RKO (cell line): ENCODE results near the gene CYB5R3.
"Not testable (repeated sequence)": the region's sequence is repeated elsewhere in the genome, so short reads cannot be mapped to it uniquely, and the experiment has no call there.

Source experiments
- DNase-seq: peaks from one replicate; pipeline ENCODE4 v3.0.0-alpha.2; 2016; ENCODE audit warnings: low spot score

Gene CYB5R3

DNA sequence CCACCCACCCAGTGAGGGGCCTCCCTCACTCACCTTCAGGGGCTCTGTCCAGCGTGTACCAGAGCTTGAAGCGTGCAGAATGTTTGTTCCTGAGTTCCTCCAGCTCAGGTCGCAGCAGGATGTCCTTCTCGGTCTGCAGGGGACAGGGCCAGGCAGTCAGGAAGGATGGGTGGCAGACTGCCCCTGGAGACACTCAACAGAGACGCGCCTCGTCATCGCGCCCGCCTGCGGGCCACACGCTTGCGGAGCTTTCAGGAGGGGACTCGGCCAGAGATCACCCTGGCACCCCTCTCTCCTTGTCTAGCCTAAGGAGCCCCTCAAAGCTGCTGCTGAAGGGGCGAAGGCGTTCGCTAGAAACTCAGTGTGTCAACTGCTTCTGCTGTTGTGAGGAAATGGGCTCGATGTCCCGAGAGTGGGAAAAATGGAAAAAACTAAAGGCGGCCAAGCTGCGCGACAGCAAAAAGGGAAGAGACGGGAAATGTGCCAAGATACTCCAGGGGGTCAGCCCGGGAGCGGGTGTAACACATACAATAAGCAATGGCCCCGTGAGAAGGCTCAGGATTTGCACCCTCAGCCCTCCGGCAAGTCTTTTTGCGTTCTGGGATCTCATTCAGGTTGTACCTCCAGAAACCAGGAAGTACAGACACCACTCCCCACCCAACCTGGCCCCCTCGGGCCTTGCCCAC is 25.3 kb downstream of the CYB5R3 start:
- no peak for DNase-seq

GRCh38 chr22:42623301-42623751 is 25.9 kb downstream of the CYB5R3 start:
- no peak for DNase-seq

DNA sequence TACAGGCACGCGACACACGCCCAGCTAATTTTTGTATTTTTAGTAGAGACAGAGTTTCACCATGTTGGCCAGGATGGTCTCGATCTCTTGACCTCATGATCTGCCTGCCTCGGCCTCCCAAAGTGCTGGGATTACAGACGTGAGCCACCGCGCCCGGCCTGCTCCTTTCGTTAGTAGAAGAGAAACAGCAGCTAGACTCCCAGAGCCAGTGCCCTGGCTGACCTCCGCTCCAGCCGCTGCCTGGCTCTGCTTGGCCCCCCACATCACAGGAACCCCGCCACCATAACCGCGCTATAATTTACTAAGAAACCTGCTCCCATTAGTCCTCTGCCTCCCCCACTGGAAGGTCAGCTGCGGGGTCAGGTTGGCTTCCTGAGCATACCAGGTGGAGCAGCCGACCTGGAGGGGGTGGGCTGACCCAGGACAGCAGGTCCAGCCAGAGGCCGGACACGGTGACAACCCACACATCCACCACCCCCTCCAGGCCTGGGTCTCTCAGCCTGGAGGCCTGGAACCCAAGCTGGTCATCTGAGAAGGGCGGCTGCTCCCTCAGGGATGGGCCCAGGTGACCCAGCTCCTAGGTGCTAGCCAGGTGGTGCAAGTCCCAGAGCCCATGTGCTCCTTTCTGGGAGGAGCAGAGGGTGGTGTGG is 27.0 kb downstream of the CYB5R3 start:
- DNase-seq = no peak

- no peak for DNase-seq
Measured at GRCh38 chr22:42621505-42622002, 27.6 kb downstream of the CYB5R3 start.

DNA sequence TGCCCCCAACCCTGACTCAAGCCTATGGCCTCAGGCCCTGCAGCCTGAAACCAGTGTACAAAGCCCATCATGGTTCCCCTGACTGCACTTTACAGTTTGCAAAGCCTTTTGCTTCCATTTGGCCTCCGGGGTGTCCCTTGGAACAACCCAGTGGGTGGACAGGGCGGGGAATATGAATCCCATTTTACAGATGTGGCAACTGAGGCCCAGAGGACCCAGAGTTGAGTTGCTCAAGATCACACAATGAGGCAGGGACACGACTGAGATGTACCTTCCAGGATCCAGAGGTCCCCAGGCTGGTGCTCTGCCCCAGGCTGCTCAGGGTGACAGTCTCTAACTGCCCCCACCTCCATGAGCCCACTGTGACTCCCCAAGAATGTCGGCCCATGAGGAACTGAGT is 29.1 kb downstream of the CYB5R3 start:
- no peak for DNase-seq

DNA sequence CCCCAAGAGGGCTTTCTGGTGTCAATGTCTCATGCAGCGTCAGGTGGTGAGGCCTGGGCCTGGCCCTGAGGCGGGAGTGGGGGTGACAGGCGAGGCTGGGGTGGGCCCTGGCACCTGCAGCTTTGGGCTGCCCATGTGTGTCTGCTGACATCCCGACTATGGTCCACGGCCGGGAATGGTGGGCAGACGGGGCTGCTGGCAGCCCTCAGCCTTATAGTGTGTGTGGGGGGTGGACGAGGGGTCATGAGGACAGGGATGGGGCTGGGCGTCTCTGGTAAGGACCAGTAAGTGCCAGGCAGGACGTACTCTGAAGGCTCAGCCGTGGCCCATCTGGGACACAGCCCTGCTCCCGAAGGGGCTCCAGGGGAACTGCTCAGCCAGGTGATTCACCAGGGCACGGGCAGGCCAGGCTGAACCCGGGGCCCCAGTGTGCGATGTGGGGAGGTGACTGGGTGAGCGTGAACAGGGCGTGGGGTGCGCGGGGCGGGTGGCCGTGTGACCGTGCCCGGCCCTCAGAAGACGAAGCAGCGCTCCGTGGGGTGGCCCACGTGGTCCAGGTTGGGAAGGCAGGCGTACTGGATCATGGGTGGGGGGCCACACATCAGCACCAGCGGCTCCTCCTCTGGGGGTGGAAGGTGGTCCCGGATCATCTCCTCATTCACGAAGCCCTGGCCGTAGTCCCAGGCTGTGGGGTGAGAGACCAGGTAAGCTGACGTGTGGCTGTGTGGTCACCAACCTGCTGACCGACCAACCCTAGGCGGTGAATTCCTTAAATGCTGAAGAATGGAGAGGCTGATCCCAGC is 29.7 kb downstream of the CYB5R3 start:
- no peak for DNase-seq

- DNase-seq = no peak
Measured at GRCh38 chr22:42617155-42617983, 31.8 kb downstream of the CYB5R3 start.

- DNase-seq = not testable (repeated sequence)
Measured at GRCh38 chr22:42615860-42616175, 33.4 kb downstream of the CYB5R3 start.

GRCh38 chr22:42615092-42615859 is 33.9 kb downstream of the CYB5R3 start:
- peak; percentile 99 for DNase-seq

DNA sequence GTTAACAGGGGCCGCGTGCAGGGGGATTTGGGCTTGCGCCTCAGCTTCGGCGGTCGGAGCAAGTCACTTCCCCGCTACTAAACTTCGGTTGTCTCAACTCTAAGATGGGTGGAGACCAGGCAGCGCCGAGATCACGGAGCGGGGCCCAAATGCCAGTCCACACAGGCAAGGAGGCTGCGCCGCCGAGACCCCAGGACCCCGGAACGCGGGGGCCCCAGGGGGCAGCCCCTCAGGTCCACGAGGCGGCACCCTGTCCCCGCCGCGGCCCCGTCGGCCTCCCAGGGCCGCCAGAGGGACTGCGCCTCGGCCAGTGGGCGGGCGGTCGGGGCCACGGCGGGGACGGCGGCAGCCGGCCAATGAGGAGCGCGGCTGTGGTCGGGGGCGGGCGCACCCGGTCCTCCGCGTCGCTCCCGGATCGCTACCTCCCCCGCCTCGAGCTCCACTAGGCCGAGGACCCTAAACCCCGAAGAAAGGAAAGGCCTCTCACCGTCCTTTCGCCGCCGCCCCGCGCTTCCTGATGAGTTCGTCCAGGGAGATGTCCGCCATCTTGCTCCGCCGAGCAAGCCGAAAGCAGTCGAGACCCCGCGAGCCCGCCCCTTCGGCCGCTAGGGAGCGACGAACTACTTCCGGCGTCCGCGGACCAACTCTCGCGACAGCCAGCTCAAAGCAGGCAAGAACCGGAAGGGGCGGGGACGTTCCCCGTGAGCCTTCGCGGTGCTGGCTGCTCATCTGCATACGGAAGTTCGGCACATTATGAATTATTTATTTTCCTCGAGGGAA is 34.7 kb downstream of the CYB5R3 start, which contains the start of gene POLDIP3:
Gene POLDIP3 (minus strand): TSS at position 572 of the 780 bp plus-strand sequence. CDS start 26 bp downstream, at position 546.
- DNase-seq = peak; percentile 98

- DNase-seq = peak; percentile 62
Measured at GRCh38 chr22:42613872-42614301, 35.3 kb downstream of the CYB5R3 start.

DNA sequence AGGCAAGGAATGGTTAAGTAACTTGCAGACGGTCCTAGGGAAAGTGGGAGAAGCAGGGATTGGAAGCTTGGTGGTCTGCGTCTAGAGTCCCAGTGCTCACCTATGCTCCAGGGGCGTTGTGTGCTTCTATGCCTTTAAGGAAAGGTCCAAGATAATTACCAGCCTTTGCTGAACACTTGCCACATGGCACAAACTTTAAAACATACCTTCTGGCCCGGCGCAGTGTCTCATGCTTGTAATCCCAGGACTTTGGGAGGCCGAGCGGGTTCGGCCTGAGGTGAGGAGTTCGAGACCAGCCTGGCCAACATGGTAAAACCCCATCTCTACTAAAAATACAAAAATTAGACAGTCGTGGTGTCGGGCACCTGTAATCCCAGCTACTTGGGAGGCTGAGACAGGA is 36.9 kb downstream of the CYB5R3 start:
- DNase-seq = no peak

GRCh38 chr22:42611051-42611450 is 38.1 kb downstream of the CYB5R3 start:
- DNase-seq = peak; percentile 41

DNA sequence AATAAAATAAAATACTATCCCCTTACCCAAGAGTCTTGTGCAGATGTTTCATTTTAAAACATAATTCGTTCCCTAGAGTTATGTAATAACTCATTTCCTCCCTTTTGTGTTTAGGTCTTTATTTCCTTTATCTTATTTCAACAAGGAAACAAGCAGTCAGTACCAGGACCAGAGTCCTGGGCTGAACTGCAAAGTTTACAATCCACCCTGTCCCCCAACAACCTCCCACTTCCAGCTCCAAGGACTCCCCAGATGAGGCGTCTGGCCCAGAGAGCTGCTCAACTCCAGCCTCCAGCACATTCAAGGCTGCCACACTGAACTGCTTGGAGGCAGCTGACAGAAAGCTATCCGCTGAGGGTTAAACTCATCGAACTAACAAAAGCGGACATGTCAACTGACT is 39.0 kb downstream of the CYB5R3 start:
- DNase-seq = no peak

DNA sequence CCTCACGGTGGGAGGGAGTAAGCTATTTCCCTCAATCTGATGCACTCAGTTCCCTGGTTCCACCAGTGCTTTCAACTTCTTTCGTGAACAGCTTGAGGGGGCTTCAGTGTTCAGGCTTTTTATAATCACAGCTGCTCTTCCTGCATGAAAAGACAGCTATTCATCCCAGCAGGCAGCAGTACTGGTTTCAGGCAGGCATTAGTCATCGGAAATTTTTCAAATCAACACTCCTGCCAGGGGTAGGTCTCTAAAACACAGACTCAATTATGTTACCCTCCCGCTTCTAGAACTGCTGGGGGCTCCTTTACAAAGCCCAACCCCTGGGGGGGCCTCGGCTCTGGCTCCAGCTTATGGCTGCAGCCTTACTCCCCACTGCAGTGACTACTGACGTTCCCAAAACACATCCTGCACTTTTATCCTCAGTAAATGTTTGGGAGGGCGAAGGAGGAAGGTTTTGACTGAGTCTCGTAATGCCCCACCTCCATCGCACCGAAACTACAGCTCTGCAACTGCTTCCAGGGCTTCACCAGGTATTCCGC is 40.3 kb downstream of the CYB5R3 start:
- no peak for DNase-seq

GRCh38 chr22:42608136-42608822 is 40.9 kb downstream of the CYB5R3 start:
- no peak for DNase-seq

DNA sequence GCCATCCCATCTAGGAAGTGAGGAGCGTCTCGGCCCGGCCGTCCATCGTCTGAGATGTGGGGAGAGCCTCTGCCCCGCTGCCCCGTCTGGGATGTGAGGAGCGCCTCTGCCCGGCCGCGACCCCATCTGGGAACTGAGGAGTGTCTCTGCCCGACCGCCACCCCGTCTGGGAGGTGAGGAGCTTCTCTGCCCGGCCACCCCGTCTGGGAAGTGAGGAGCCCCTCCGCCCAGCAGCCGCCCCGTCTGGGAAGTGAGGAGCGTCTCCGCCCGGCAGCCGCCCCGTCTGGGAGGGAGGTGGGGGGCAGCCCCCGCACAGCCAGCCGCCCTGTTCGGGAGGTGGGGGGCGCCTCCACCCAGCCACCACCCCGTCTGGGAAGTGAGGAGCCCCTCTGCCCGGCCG is 41.6 kb downstream of the CYB5R3 start:
- DNase-seq = not testable (repeated sequence)

- no peak for DNase-seq
Measured at GRCh38 chr22:42604403-42604802, 44.8 kb downstream of the CYB5R3 start.

GRCh38 chr22:42603427-42603826 is 45.8 kb downstream of the CYB5R3 start:
- no peak for DNase-seq
